NCI-H524 treated with DMSO at 0.1 percent for 48 hours (cell line): ENCODE measurements around the gene ATP8B1.
"Not testable (repeated sequence)": the region's sequence is repeated elsewhere in the genome, so short reads cannot be mapped to it uniquely, and the experiment has no call there.

Experiments
- DNase-seq: peaks from one replicate; lab custom pipeline; 2025; lab: John Stamatoyannopoulos, UW

ATP8B1 gene

GRCh38 chr18:57764995-57765394, 38.1 kb downstream of the ATP8B1 start:
- DNase-seq, result no peak

GRCh38 chr18:57764087-57764486, 39.0 kb downstream of the ATP8B1 start:
- no peak for DNase-seq

GRCh38 chr18:57762686-57763085, 40.4 kb downstream of the ATP8B1 start:
- no peak for DNase-seq

- DNase-seq, result no peak
Observed at GRCh38 chr18:57759650-57760049, 43.5 kb downstream of the ATP8B1 start.

GRCh38 chr18:57755473-57756067, 47.5 kb downstream of the ATP8B1 start:
- DNase-seq, result no peak

GRCh38 chr18:57754577-57755338, 48.4 kb downstream of the ATP8B1 start:
- DNase-seq, result no peak

- DNase-seq, result no peak
Observed at GRCh38 chr18:57753063-57753462, 50.1 kb downstream of the ATP8B1 start.

- no peak for DNase-seq
Observed at GRCh38 chr18:57749604-57749970, 53.5 kb downstream of the ATP8B1 start.

- DNase-seq, result no peak
Observed at GRCh38 chr18:57748770-57749603, 54.1 kb downstream of the ATP8B1 start.

GRCh38 chr18:57747809-57748680, 55.1 kb downstream of the ATP8B1 start:
- DNase-seq, result no peak

- no peak for DNase-seq
Observed at GRCh38 chr18:57744211-57744694, 58.9 kb downstream of the ATP8B1 start.

- DNase-seq, result no peak
Observed at GRCh38 chr18:57743008-57743407, 60.1 kb downstream of the ATP8B1 start.

- DNase-seq, result no peak
Observed at GRCh38 chr18:57741273-57741672, 61.8 kb downstream of the ATP8B1 start.

- no peak for DNase-seq
Observed at GRCh38 chr18:57738078-57738477, 65.0 kb downstream of the ATP8B1 start.

GRCh38 chr18:57737400-57738060, 65.6 kb downstream of the ATP8B1 start:
- no peak for DNase-seq

- not testable (repeated sequence) for DNase-seq
Observed at GRCh38 chr18:57735042-57735441, 68.1 kb downstream of the ATP8B1 start.

- no peak for DNase-seq
Observed at GRCh38 chr18:57733861-57734260, 69.3 kb downstream of the ATP8B1 start.

GRCh38 chr18:57730146-57730545, 73.0 kb downstream of the ATP8B1 start:
- DNase-seq, result no peak

GRCh38 chr18:57728941-57729511, 74.1 kb downstream of the ATP8B1 start:
- no peak for DNase-seq

- DNase-seq, result no peak
Observed at GRCh38 chr18:57727952-57728807, 74.9 kb downstream of the ATP8B1 start.
